ENCODE data around the gene SAMD4A.

GRCh38 chr14:54724676-54725325, 157.9 kb downstream of the SAMD4A start:
- TF ChIP-seq, protein P1, sequence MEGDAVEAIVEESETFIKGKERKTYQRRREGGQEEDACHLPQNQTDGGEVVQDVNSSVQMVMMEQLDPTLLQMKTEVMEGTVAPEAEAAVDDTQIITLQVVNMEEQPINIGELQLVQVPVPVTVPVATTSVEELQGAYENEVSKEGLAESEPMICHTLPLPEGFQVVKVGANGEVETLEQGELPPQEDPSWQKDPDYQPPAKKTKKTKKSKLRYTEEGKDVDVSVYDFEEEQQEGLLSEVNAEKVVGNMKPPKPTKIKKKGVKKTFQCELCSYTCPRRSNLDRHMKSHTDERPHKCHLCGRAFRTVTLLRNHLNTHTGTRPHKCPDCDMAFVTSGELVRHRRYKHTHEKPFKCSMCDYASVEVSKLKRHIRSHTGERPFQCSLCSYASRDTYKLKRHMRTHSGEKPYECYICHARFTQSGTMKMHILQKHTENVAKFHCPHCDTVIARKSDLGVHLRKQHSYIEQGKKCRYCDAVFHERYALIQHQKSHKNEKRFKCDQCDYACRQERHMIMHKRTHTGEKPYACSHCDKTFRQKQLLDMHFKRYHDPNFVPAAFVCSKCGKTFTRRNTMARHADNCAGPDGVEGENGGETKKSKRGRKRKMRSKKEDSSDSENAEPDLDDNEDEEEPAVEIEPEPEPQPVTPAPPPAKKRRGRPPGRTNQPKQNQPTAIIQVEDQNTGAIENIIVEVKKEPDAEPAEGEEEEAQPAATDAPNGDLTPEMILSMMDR (IDR thresholded peaks at IDR 0.05): no peak
- TF ChIP-seq POLR2A (IDR thresholded peaks at IDR 0.05): no peak
